Stomach (tissue), 4 donors: ENCODE measurements around the gene UCN.

ENCODE experiments used
- POLR2AphosphoS5 ChIP-seq, 3 donors: sonication (generic); formaldehyde crosslinking; IDR thresholded peaks; one replicate each; pipeline ENCODE4 v1.6.1; 2016; ENCODE audit warnings: antibody characterized with exemption in 3 of 3
- TF ChIP-seq, protein P1 (sequence below), 7 experiments: fragments of 450-650 bp in 4 of 7; fragments of 200-600 bp in 3 of 7; sonication (generic) in 3 of 7; IDR thresholded peaks; one replicate each; pipeline ENCODE4 v1.5.1; 2016 to 2019; ENCODE audit warnings: antibody characterized with exemption in 7 of 7, control low read depth in 2 of 7, mild to moderate bottlenecking in 1 of 7

DNA sequence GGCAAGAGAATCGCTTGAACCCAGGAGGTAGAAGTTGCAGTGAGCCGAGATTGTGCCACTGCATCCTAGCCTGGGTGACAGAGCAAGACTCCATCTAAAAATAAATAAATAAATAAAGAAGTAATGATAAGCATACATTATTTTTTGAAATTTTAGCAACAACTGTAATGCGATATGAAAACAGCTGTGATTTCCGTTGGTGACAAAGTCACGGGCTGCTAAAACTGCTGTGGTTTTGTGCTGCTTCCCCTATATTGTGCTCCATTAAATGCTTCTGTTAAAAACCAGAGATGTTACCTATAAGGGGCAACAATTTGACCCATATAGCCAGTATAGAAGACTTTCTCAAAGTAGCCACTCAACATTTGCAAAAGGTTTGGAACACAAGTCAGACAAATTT lies 17.7 kb downstream of the UCN start:
- TF ChIP-seq, protein P1, sequence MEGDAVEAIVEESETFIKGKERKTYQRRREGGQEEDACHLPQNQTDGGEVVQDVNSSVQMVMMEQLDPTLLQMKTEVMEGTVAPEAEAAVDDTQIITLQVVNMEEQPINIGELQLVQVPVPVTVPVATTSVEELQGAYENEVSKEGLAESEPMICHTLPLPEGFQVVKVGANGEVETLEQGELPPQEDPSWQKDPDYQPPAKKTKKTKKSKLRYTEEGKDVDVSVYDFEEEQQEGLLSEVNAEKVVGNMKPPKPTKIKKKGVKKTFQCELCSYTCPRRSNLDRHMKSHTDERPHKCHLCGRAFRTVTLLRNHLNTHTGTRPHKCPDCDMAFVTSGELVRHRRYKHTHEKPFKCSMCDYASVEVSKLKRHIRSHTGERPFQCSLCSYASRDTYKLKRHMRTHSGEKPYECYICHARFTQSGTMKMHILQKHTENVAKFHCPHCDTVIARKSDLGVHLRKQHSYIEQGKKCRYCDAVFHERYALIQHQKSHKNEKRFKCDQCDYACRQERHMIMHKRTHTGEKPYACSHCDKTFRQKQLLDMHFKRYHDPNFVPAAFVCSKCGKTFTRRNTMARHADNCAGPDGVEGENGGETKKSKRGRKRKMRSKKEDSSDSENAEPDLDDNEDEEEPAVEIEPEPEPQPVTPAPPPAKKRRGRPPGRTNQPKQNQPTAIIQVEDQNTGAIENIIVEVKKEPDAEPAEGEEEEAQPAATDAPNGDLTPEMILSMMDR (IDR thresholded peaks at IDR 0.05), result no peak
- no peak for TF ChIP-seq POLR2AphosphoS5 (IDR thresholded peaks at IDR 0.05)
